ENCODE data around the gene KANK2. TPM values are rescaled to one million over a fixed set of nuclear protein-coding genes. Genes with fewer than 3 reads are reported as not detected.

Gene KANK2
- total and polyA plus RNA-seq, 2 of the 13 experiments (the other 11 are each of a cell fraction or from before 2014, with no cell fraction given) = 5.7 to 12.9 TPM

- 0 out of 2 replicates have a peak, but pooled peaks have one; percentile 16 for TF ChIP-seq ZNF609 (CRISPR knock-in tag; IDR thresholded peaks at IDR 0.05; ENCODE audit: borderline replicate concordance)
- TF ChIP-seq KMT2A (CRISPR knock-in tag; IDR thresholded peaks at IDR 0.05) = no peak
- TF ChIP-seq ZNF562 (CRISPR knock-in tag; IDR thresholded peaks at IDR 0.05; ENCODE audit: borderline replicate concordance) = no peak
- no peak for TF ChIP-seq GPBP1L1 (CRISPR knock-in tag; IDR thresholded peaks at IDR 0.05)
- TF ChIP-seq ZNF343 (CRISPR knock-in tag; IDR thresholded peaks at IDR 0.05) = no peak
- peak; percentile 75; the same call in 1 of the 2 replicates for TF ChIP-seq ZNF224 (CRISPR knock-in tag; IDR thresholded peaks at IDR 0.05)
- TF ChIP-seq SAP130 (CRISPR knock-in tag; IDR thresholded peaks at IDR 0.05; ENCODE audit: low read depth) = 0 out of 2 replicates have a peak, but pooled peaks have one; percentile 31
- peak; percentile 55; the same call in 1 of the 2 replicates for TF ChIP-seq ZNF749 (CRISPR knock-in tag; IDR thresholded peaks at IDR 0.05; ENCODE audit: borderline replicate concordance)
- TF ChIP-seq TEAD2 (CRISPR knock-in tag; IDR thresholded peaks at IDR 0.05) = no peak
- no peak for TF ChIP-seq HNRNPUL1 (IDR thresholded peaks at IDR 0.05; ENCODE audit: low read depth, low read length)
- TF ChIP-seq PTBP1 (IDR thresholded peaks at IDR 0.05; ENCODE audit: low read depth, low read length, poor library complexity, severe bottlenecking) = no peak
- TF ChIP-seq ZBED4 (CRISPR knock-in tag; IDR thresholded peaks at IDR 0.05; ENCODE audit: borderline replicate concordance) = 0 out of 2 replicates have a peak, but pooled peaks have one; percentile 18
These were observed 45.8 kb upstream of the KANK2 start (continued) for GRCh38 chr19:11242864-11243797.

All from HepG2 (cell line).